ENCODE data around the gene SIK1.
"Not testable (repeated sequence)": the region's sequence is repeated elsewhere in the genome, so short reads cannot be mapped to it uniquely, and the experiment has no call there.

Gene SIK1

DNA sequence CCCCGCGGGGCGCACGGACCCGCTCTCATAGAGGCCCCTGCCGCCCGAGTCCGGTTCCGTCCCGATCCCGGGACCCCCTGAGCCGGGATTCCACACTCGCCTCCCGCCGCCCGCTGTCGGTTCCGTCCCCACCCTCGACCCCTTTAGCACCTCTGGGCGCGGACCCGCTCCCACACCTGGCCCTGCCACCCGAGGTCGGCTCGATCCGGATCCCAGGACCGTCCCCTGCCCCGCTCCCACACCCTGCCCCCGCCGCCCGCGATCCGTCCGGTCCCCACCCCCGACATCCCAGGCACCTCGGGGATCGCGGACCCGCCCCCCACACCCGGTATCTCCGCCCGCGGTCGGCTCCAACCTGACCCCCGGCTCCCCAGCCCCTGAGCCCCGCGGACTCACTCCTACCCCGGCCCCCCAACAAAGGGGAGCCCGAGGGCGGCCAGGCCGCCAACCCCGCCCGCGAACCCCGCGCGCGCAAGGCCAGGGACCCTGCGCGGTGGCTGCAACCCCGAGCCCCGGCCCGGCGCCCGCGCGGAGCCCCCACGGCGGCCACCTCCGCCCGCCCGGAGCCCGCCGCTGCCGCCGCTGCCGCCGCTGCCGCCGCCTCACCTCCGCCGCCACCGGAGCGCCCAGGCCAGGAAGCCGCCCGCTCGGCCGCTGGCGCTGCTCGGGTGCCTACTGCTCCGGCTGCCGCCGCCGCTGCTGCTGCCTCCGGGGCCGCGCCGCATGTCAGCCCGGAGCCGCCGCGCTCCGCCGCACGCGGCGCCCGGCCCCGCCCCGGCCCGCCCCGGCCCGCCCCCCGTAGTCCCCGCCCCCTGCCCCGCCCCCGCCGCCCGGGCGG is at the start of gene SIK1:
Gene SIK1 (minus strand): TSS at position 728 of the 838 bp plus-strand sequence. CDS start 953 bp downstream, outside the sequence.
- not testable (repeated sequence) for H3K4me3 ChIP-seq (ENCODE audit: low read length); DNase-seq (ENCODE audit: low read depth)

DNA sequence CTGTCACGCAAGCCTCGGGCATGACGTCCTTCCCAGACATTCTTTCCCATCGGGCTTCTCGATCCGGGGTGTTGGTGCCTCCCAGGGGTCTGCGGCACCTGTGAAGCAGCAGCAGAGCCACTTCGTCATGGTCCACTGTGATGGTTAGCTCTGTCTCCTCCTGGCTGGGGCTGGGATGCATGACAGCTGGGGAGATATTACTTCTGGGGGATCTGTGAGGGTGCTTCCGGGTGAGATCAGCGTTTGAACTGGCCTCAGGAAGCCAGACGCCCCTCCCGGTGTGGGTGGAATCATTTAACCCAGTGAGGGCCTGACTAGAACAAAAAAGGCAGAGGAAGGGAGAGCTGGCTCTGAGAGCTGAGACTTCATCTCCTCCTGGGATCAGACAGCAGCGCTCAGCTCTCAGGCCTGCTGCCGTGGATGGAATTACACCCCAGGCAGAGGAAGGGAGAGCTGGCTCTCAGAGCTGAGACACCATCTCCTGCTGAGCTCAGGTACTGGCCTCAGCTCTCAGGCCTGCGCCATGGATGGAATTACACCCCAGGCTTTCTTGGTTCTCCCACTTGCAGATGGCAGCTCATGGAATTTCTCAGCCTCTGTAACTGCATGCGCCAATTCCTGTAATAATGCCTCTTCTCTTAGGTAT is 44.8 kb upstream of the SIK1 start:
- not testable (repeated sequence) for H3K4me3 ChIP-seq (ENCODE audit: low read length); DNase-seq (ENCODE audit: low read depth)

DNA sequence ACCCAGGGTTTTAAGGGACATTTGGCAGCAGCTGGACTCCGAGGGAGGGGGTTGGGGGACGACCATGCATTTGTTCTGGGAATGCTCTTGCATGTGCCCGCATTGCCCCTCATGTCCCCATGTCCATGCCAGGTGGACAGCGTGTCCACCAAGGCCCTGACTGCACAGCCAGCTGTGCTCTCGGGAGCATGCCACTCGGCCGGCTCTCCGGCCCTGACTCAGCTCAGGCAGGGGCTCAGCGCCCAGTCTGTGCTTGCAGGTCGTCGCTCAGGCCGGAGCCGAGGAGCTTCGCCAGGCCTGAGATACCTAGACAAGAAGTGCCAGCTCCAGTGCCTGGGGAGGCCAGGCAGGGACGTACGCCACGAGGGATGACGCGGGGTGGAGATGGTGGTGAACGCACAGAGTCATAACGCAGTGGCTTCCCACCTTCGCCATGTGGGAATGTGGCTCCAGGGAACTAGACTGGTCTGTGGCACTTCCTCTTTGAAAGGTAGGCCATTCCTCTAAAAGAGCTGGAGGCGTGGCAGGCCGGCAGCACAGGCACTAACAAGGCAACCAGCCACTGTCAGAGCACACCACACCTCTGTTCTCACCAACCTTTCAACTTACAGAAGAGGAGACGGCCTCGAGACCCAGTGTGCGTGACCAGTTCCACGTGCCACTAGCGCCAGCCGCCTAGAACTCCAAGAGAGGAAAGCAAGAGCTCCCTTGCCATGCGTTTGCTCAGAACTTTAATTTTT is 43.0 kb upstream of the SIK1 start:
- H3K4me3 ChIP-seq (ENCODE audit: low read length); DNase-seq (ENCODE audit: low read depth): not testable (repeated sequence)

DNA sequence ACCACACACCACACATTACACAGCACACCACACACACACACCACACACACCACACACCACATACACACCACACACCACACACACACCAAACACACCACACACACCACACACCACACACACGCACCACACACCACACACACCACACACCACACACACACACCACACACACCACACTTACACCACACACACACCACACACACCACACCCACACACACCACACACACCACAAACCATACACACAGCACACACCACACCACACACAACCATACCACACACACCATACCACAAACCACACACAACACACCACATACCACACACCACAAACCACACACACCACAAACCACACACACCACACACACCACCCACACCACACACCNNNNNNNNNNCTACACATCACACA is 40.9 kb upstream of the SIK1 start:
- DNase-seq (ENCODE audit: low read depth), result no peak
- H3K4me3 ChIP-seq (ENCODE audit: low read length), result no peak overlapping the region
- TF ChIP-seq, protein P1, sequence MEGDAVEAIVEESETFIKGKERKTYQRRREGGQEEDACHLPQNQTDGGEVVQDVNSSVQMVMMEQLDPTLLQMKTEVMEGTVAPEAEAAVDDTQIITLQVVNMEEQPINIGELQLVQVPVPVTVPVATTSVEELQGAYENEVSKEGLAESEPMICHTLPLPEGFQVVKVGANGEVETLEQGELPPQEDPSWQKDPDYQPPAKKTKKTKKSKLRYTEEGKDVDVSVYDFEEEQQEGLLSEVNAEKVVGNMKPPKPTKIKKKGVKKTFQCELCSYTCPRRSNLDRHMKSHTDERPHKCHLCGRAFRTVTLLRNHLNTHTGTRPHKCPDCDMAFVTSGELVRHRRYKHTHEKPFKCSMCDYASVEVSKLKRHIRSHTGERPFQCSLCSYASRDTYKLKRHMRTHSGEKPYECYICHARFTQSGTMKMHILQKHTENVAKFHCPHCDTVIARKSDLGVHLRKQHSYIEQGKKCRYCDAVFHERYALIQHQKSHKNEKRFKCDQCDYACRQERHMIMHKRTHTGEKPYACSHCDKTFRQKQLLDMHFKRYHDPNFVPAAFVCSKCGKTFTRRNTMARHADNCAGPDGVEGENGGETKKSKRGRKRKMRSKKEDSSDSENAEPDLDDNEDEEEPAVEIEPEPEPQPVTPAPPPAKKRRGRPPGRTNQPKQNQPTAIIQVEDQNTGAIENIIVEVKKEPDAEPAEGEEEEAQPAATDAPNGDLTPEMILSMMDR (conservative IDR thresholded peaks at IDR 0.05; ENCODE audit: low read length), result no peak

DNA sequence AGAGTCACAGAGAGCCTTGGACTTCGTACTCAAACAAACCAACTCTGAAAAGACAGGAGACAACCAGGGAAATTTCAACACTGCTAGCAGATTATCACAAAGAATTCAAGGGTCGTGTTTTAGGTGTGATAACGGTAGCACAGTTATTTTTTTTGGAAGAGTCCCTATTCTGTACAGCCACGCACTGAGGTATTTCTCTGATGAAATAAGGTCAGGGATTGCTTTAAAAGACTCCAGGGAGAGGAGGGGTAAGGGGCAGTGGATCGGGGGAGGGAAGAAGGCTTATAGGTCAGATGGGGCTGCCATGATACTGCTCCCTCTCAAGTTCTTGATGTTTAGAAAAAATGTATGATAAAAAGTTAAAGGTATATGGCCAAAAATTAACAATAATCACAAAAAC is 38.2 kb upstream of the SIK1 start:
- H3K4me3 ChIP-seq (ENCODE audit: low read length); DNase-seq (ENCODE audit: low read depth): not testable (repeated sequence)

DNA sequence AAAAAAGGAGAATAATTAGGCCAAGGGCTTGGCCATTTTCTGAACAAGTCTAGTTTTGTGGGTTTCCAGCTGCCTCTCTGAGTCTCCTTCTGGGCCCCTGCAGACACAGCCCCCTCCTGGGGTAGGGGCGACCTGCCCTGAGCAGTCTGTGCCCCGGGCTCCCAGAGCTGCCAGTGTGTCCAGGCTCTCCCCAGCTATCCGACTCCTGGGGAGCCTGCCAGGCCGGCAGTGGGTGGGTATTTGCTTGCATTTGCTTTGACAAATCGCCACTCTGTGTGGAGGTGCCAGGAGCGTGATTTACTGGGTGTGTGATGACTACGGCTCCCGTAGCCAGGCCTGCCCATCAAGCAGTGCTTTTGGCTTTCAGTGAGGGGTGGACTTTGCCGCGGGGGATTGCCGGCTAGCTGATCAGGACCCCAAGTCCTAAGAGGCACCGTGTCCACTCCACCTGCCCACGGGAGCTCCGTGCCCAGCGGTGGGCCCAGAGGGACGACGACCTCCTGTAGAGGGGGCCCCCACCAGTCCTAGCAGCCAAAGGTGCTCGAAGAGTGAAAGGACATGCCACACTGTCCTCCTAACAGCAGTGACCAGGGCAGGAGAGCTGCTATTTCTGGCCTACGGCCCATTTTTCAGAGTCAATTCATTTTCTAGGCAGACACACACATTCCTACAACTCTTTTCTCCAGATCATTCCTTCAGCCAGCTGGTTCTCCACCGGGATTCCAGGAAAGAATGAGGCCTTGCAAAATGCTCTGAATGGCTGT is 36.7 kb upstream of the SIK1 start:
- DNase-seq (ENCODE audit: low read depth); H3K4me3 ChIP-seq (ENCODE audit: low read length): not testable (repeated sequence)

DNA sequence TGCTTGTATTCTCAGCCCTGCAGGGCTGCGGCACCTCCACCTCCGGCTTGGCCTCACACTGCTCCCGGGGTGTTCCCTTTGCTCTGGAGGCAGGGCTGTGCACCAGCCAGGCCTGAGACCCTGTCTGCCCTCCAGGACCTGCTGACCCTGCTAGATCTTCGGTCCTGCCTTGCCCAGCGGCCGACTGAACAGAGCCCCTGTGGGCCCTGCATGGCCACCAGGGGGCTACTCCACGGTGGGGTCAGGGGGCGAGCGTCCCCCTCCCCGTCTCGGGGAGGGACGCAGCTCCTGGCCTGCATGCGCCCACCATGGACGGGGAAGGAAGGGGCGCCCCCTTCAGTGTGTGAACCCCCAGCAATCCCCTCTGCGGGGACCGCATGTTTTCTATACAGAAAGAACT is 36.0 kb upstream of the SIK1 start:
- not testable (repeated sequence) for DNase-seq (ENCODE audit: low read depth)

DNA sequence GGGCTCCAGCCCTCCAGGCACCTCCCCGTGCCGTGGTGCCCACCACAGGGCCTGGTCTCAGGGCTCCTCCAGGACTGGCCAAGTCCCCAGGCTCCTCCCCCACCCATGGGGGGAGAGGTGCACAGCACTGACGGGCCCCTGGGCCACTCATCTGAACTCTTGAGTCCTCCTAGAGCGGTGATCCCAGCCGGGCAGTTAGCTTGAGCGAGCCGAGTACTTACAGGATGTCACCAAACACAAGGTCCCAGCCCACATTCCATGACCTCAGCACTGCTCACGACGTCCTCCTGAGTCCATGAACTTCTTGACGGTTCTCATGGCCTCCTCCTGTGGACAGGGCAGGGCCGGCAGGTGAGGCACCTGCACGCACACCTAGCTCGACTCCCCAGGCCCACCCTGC is 33.5 kb upstream of the SIK1 start:
- DNase-seq (ENCODE audit: low read depth); H3K4me3 ChIP-seq (ENCODE audit: low read length): not testable (repeated sequence)

More for the DNA sequence above, 36.0 kb upstream of the SIK1 start:
- H3K4me3 ChIP-seq (ENCODE audit: low read length), result not testable (repeated sequence)

DNA sequence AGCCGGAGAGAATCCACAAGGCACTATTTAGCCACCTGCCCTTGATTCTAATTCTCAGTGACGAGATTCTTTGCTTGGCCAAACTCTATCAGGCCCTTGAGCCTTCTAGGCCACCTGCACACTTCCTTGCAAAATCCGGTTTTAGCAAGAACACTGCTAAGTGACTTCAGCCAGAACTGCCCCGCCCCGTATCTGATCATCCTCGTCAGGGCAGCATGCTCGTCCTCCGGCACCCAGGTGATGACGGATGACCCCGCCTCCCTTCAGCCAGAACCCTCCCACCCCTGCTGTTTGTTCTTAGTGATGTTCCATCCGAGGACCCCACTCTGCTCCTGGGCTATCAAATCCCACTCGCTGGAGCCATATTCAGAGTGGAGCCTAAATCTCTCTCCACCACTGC is 32.1 kb upstream of the SIK1 start:
- not testable (repeated sequence) for H3K4me3 ChIP-seq (ENCODE audit: low read length); DNase-seq (ENCODE audit: low read depth)

DNA sequence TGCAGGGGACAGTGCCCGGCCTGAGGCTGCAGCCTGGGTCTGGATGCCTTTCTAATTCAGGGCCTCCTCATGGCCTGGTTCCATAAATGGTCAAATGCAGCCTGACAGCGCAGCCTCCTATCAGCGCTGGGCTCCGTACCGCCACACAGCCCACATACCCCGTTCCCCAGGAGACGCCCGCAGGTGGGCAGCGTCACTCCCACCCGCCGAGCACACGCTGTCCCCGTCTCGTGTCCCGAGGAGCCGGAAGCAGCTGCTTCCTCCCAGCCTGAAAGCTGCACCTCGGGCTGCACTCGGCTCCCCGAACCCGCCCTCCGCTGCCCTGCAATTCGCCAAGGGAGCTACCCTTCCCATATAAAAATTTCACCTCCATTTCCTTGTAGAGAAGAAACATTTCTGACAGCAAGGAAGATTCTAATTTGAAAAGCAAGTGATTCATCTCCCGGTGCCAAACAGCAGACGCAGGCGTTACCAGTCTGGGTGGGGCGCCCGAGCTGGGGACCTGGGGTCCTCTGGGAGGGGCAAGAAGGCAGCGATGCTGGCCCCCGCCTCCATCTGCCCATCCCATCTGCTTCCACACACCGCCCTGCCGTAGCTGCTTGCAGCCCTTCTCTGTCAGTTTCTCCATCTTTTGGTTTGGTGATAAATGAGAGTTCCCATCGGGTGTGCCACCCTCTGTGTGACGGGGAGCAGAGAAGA is 29.8 kb upstream of the SIK1 start:
- not testable (repeated sequence) for H3K4me3 ChIP-seq (ENCODE audit: low read length); DNase-seq (ENCODE audit: low read depth)

DNA sequence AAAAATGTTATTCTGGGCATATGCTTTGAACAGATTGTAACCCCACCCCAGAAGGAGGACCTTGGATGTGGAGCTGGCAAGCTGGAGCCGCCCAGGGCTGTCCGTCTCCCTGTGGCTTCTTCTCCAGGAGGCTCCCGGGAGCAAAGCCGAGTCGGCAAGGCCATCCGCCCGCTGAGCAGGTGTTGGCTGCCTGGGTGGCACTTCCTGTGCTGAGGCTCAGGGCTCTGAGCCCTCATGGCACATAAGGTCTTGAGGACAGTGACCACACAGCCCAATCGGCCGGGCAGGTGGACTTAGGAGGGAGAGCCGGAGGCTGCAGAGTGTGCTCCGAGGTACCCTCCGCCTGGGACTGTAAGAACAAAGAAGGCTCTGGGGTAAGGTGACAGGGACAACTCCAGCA is 28.8 kb upstream of the SIK1 start:
- DNase-seq (ENCODE audit: low read depth), result not testable (repeated sequence)

DNA sequence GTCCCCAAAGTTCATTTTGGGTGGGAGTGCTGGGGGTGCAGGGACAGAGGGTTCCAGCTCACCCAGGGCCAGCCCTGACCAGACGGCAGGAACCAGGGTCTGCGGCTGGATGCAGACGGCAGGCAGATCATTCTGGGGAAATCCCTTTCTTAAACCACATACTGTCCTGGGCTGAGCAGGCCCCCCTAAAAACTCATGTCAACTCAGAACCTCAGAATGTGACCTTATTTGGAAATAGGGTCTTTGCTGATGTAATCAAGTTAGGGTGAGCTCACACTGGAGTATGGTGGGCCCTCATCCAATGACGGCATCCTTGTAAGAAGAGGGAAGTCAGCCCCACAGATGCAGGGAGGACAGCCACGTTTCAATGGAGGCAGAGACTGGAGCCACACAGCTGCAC is 27.2 kb upstream of the SIK1 start:
- DNase-seq (ENCODE audit: low read depth), result not testable (repeated sequence)

More for the DNA sequence above, 28.8 kb upstream of the SIK1 start:
- not testable (repeated sequence) for H3K4me3 ChIP-seq (ENCODE audit: low read length)

DNA sequence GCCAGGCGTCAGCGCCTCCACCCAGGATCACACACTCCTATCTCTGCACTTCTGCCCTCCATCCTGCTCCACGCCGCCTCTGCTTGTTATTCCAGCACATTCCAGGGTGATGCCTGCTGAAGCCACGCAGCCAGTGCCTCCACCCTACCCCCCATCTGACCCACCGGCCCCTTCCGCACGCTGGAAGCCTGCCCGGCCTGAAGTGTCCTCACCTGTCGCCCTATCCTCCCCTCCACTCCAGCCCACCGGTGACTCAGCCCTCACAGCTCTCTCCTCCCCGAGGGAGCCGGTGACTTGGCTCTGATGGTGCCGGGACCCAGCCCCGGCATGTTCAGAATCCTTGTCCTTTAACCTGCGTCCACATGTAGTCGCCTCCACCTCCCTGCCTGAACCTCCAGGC is 24.9 kb upstream of the SIK1 start:
- not testable (repeated sequence) for DNase-seq (ENCODE audit: low read depth); H3K4me3 ChIP-seq (ENCODE audit: low read length)

More for the DNA sequence above, 27.2 kb upstream of the SIK1 start:
- H3K4me3 ChIP-seq (ENCODE audit: low read length), result not testable (repeated sequence)

DNA sequence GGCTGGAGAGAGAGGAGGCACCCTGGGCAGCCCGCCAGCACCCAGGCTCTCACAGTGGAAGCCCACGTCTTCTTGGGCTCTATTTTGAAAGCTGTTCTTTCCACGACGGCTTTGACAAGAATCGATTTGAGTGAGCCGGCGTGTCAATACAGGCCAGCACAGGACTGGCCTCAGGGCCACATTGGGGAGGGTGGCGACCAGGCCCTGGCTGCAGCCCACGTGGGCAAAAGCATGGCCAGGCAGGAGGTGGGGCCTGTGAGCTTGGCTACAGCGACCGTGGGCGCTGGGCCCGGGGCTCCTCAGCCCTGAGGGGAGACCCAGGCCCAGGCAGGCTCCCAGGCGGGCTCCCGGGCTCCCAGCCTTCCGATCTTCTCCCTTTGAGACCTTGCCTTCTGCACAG is 23.4 kb upstream of the SIK1 start:
- DNase-seq (ENCODE audit: low read depth); H3K4me3 ChIP-seq (ENCODE audit: low read length): not testable (repeated sequence)

DNA sequence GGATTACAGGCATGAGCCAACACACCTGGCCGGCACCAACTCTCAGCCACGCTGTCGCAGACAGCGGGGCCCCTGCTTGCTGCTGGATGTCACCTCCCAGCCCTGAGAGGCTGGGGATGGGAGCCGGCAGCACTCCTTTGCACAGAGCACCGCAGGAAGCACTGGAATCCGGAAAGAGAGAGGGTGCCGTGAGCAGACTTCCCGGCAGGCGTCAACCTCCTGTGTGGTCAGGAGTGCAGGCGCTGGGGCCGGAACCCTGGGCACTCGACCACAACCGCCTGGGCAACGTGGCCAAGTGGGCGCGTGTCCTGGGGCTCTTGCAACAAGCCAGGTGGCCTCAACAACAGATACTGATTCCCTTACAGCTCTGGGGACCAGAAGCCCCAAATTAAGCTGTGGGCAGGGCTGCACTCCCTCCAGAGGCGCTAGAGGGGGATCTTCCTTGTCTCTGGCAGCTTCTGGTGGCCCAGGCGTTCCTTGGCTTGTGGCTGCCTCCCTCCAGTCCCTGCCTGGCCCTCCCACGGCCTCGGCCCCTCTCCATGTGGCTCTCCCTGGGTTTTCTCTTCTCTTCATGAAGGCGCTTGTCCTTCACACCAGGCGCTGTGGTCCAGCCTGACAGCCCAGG is 20.5 kb upstream of the SIK1 start:
- DNase-seq (ENCODE audit: low read depth); H3K4me3 ChIP-seq (ENCODE audit: low read length): not testable (repeated sequence)

DNA sequence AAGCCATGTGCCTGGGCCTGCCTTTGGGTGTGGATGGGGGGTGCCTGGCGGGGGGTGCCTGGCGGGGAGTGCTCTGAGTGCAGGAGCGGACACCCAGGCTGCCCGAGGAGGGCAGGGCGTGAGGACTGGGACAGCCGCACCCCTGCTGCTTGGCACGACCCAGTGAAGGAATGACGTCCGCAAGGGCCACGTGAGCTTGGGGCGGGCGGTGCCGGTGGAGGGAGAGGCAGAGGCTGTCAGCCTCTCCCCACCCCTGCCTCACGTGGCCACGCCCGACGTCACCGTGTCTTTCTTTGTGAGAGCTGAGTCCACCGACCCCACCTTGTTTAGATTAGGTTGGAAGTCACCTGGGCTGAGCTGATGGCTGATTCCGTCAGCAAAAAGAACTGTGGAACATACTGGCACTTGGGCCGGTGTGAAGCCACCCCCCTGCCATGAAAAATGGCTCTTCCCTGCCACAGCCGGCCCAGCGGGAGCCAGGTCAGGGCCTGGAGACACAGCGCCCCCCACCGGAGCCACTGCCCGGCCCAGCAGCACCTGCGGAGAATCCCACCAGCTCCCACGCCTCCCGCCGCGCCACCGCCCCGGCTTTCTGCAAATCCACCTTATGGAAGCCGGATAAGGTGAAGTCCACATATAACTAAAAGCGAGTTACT is 19.5 kb upstream of the SIK1 start:
- not testable (repeated sequence) for H3K4me3 ChIP-seq (ENCODE audit: low read length); DNase-seq (ENCODE audit: low read depth)

Data from AG10803 (cell line).